Activated naive CD8-positive, alpha-beta T cell treated with anti-CD3 and anti-CD28 coated beads, Interleukin-2, amount 50 U/mL, for 16 hours (primary cell): ENCODE data around the gene RFESD.
"Not testable (repeated sequence)": the region's sequence is repeated elsewhere in the genome, so short reads cannot be mapped to it uniquely, and the experiment has no call there.

Experiments used
- DNase-seq: peaks from one replicate; pipeline ENCODE4 v3.0.0-alpha.2; 2020; ENCODE audit warnings: low read depth, low spot score

The RFESD gene

GRCh38 chr5:95664204-95664786 is 17.7 kb downstream of the RFESD start:
- DNase-seq, result no peak

GRCh38 chr5:95667061-95667618 is 20.6 kb downstream of the RFESD start:
- DNase-seq, result no peak

GRCh38 chr5:95667678-95668077 is 21.1 kb downstream of the RFESD start:
- DNase-seq, result no peak

GRCh38 chr5:95668216-95668615 is 21.6 kb downstream of the RFESD start:
- DNase-seq, result no peak

- no peak for DNase-seq
Measured at GRCh38 chr5:95668728-95669127, 22.2 kb downstream of the RFESD start.

GRCh38 chr5:95669540-95669939 is 23.0 kb downstream of the RFESD start:
- DNase-seq, result no peak

GRCh38 chr5:95669985-95670384 is 23.4 kb downstream of the RFESD start:
- DNase-seq, result no peak

- no peak for DNase-seq
Measured at GRCh38 chr5:95670568-95670967, 24.0 kb downstream of the RFESD start.

- no peak for DNase-seq
Measured at GRCh38 chr5:95671826-95672225, 25.2 kb downstream of the RFESD start.

GRCh38 chr5:95672641-95673040 is 26.1 kb downstream of the RFESD start:
- DNase-seq, result no peak

- DNase-seq, result no peak
Measured at GRCh38 chr5:95673081-95673480, 26.5 kb downstream of the RFESD start.

- DNase-seq, result no peak
Measured at GRCh38 chr5:95682891-95683290, 36.3 kb downstream of the RFESD start, which contains the start of gene SPATA9. SPATA9 (minus strand) TSS chr5:95682991; CDS start chr5:95682854, 137 bp downstream.

GRCh38 chr5:95684361-95684760 is 37.8 kb downstream of the RFESD start:
- DNase-seq, result no peak

GRCh38 chr5:95686651-95687050 is 40.1 kb downstream of the RFESD start:
- no peak for DNase-seq

GRCh38 chr5:95689680-95690079 is 43.1 kb downstream of the RFESD start:
- DNase-seq, result no peak

GRCh38 chr5:95690333-95690732 is 43.8 kb downstream of the RFESD start:
- DNase-seq, result no peak

- no peak for DNase-seq
Measured at GRCh38 chr5:95697781-95698681, 51.5 kb downstream of the RFESD start.

- no peak for DNase-seq
Measured at GRCh38 chr5:95699337-95699736, 52.8 kb downstream of the RFESD start.

- DNase-seq, result no peak
Measured at GRCh38 chr5:95701074-95701473, 54.5 kb downstream of the RFESD start.

GRCh38 chr5:95704150-95704549 is 57.6 kb downstream of the RFESD start:
- DNase-seq, result no peak

GRCh38 chr5:95706196-95706595 is 59.6 kb downstream of the RFESD start:
- DNase-seq, result not testable (repeated sequence)

GRCh38 chr5:95707055-95707454 is 60.5 kb downstream of the RFESD start:
- DNase-seq, result no peak
